Body of pancreas (tissue), 4 donors: ENCODE data around the gene SH3RF2. TPM values are rescaled to one million over a fixed set of nuclear protein-coding genes. Genes with fewer than 3 reads are reported as not detected.

Experiments used
- ATAC-seq: fragments of 150-250 bp; one replicate; pipeline ENCODE4 v1.9.1; 2016
- DNase-seq, 4 donors: peaks; one replicate each; pipeline ENCODE4 v3.0.0-alpha.2; 2019
- H3K27ac ChIP-seq, 4 donors: fragments of 200-600 bp; sonication (generic); 1 replicate in 3 of 4; 2 replicates in 1 of 4; pipeline versions ENCODE4 v1.5.1 to v1.6.1; 2016 to 2019; ENCODE audit warnings: mild to moderate bottlenecking in 1 of 4, mixed read lengths in 1 of 4, moderate library complexity in 1 of 4
- H3K27me3 ChIP-seq, 2 donors: fragments of 200-600 bp; sonication (generic); one replicate each; pipeline ENCODE4 v1.6.0; 2016; ENCODE audit warnings: mild to moderate bottlenecking in 1 of 2
- H3K36me3 ChIP-seq, 2 donors: fragments of 200-600 bp; sonication (generic); replicated peaks in 1 of 2; 2 replicates each; pipeline ENCODE4 v1.5.1; 2016; ENCODE audit warnings: low read depth in 2 of 2; ENCODE audit not compliant: insufficient read depth in 1 of 2
- H3K4me1 ChIP-seq: fragments of 200-600 bp; sonication (generic); one replicate; pipeline ENCODE4 v1.6.0; 2016
- H3K4me3 ChIP-seq, 2 donors: fragments of 200-600 bp; sonication (generic); 1 replicate in 1 of 2; 2 replicates in 1 of 2; pipeline ENCODE4 v1.5.1; 2016 to 2019
- H3K9me3 ChIP-seq, 3 donors: fragments of 200-600 bp; sonication (generic); 1 replicate in 2 of 3; 2 replicates in 1 of 3; pipeline ENCODE4 v1.5.1; 2016
- POLR2A ChIP-seq, 3 donors: fragments of 450-650 bp; IDR thresholded peaks; one replicate each; pipeline ENCODE4 v1.6.1; 2016; ENCODE audit warnings: antibody characterized with exemption in 3 of 3, mild to moderate bottlenecking in 2 of 3
- WGBS, 2 donors: methylation state at CpG; one replicate each; pipeline ENCODE4 v1.1.5; 2017; 5-methylcytosine and 5-hydroxymethylcytosine counted together
- intact Hi-C: fragments of 100-400 bp; cut with DNase I; formaldehyde crosslinking; loops from one replicate; pipeline ENCODE4 v1.15.1; 2023
- total RNA-seq, 2 donors: library from RNA; depleted of rRNA; stranded (reverse); fragments of >200 nt; gene quantifications; one replicate each; pipeline ENCODE4 v1.1.0, GENCODE V29; 2016
- TF ChIP-seq, protein P1 (sequence below), 7 experiments: fragments of 450-650 bp in 4 of 7; fragments of 200-600 bp in 3 of 7; sonication (generic) in 3 of 7; IDR thresholded peaks; one replicate each; pipeline ENCODE4 v1.5.1; 2016 to 2019; ENCODE audit warnings: antibody characterized with exemption in 7 of 7

SH3RF2 gene
- total RNA-seq, 2 donors from 2014 or later = 14.8 to 25.7 TPM

DNA sequence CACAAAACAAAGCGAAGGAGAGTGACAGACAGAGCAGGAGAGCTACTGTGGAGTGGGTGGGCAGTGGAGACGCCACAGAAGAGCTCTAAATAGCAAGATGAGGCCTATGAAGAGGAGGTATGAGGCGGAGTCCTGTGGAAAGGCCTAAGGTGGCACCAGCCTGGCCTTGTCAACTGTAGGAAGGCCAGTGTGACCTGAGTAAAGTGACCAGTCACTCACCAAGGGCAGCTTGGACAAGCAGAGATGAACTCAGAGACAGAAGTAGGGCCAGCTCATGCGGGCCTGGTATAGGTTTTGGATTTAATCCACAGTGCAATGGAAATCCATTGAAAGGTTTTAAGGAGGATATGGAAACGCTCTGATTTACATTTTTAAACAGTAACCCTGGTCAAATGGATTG is 23.8 kb upstream of the SH3RF2 start:
- no peak overlapping the region for H3K27ac ChIP-seq
- 88 to 89% methylated on average over 5 of the region's 5 CpGs for WGBS, 2 donors
- no peaks in the 10 kb centered on the region for H3K36me3 ChIP-seq
- TF ChIP-seq, protein P1, sequence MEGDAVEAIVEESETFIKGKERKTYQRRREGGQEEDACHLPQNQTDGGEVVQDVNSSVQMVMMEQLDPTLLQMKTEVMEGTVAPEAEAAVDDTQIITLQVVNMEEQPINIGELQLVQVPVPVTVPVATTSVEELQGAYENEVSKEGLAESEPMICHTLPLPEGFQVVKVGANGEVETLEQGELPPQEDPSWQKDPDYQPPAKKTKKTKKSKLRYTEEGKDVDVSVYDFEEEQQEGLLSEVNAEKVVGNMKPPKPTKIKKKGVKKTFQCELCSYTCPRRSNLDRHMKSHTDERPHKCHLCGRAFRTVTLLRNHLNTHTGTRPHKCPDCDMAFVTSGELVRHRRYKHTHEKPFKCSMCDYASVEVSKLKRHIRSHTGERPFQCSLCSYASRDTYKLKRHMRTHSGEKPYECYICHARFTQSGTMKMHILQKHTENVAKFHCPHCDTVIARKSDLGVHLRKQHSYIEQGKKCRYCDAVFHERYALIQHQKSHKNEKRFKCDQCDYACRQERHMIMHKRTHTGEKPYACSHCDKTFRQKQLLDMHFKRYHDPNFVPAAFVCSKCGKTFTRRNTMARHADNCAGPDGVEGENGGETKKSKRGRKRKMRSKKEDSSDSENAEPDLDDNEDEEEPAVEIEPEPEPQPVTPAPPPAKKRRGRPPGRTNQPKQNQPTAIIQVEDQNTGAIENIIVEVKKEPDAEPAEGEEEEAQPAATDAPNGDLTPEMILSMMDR (IDR thresholded peaks at IDR 0.05) = no peak
- no peak for TF ChIP-seq POLR2A (IDR thresholded peaks at IDR 0.05)
- no peaks in the 10 kb centered on the region for H3K4me1 ChIP-seq
- no peaks in the 10 kb centered on the region for H3K9me3 ChIP-seq
- no peaks in the 10 kb centered on the region for H3K27me3 ChIP-seq
- intact Hi-C loops = no loop called here
- H3K4me3 ChIP-seq = no peak overlapping the region
- ATAC-seq (no peak), DNase-seq (no peak)

DNA sequence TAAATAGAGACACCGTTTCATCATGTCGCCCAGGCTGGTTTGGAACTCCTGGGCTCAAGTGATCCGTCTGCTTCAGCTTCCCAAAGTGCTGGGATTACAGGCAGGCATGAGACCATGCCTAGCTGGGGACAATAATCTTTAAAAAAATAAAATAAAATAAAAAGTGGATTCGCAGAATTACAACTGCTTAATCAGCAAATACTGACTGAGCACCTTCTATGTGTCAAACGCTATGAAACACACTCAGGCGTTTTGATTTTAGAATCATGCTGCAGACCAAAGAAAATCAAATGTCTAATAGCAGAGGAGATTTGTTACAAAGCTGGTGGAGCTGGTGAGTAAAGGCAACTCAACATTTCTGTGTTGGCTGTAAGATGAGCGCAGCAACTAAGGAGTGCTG is 22.7 kb upstream of the SH3RF2 start:
- intact Hi-C loops = no loop called here
- ATAC-seq (no peak), DNase-seq (no peak)
- TF ChIP-seq, protein P1 (IDR thresholded peaks at IDR 0.05) = no peak
- no peak for TF ChIP-seq POLR2A (IDR thresholded peaks at IDR 0.05)
- Histone ChIP-seq H3K27me3 (no peaks in the 10 kb centered on the region), H3K9me3 (no peaks in the 10 kb centered on the region), H3K27ac (no peak overlapping the region), H3K4me1 (no peaks in the 10 kb centered on the region), H3K4me3 (no peak overlapping the region), H3K36me3 (no peaks in the 10 kb centered on the region)
- WGBS, 2 donors = 90% methylated on average over 7 of the region's 7 CpGs

DNA sequence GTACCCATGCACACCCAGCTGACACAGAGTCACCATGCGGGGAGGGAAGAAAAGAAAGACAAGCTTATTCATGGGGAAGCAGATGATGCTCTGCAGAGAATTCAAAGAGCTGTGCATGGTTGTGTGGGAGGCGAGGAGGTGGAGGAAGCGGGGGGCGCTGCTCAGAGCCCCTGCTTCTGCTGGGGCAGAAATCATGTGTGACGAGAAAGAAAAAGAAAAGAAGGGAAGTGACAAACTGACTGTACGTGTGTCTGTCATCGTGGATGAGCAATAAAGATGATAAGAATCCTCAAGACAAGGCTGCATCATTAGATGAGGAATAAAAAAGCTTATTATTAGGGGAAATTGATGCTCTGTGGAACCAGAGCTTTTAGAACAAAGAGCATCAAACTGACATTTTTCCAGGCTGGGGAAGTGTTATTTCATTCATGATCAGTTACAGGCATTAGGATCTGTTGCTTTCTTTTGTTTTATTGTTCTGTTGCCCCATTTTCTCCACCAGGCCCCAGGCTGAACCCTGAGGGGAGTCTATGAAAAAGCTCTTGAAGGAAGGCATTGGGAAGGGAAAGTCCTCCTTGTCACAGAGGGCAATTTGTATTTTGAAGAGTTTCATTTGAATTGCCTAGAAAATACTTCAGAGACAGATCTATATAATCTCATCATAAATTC is 20.3 kb upstream of the SH3RF2 start:
- Histone ChIP-seq H3K4me1 (no peaks in the 10 kb centered on the region), H3K36me3 (no peaks in the 10 kb centered on the region), H3K27me3 (no peaks in the 10 kb centered on the region), H3K27ac (no peak overlapping the region), H3K4me3 (no peak overlapping the region), H3K9me3 (no peaks in the 10 kb centered on the region)
- no peak for DNase-seq
- WGBS, 2 donors = 84 to 89% methylated on average over 7 of the region's 7 CpGs
- ATAC-seq = no peak
- intact Hi-C loops = no loop called here
- no peak for TF ChIP-seq POLR2A (IDR thresholded peaks at IDR 0.05)
- TF ChIP-seq, protein P1 (IDR thresholded peaks at IDR 0.05) = no peak

DNA sequence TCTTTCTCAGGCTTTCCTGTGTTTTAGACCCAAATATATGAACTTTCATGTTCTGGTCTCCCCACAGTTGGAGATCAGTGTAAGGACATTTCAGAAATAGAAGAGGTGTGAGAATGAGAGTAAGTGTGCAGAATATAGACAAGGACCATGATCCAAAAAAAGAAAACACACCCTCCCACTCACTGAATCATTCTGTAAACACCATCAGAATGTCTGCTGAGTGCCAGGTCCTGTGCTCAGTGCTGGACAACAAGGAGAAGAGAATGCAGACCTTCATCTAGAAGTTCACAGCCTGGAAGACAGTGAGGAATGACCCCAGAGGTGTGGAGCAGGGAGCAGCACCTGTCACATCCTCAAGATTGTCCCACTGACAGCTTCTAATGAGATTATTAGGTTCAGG is 19.1 kb upstream of the SH3RF2 start:
- TF ChIP-seq POLR2A (IDR thresholded peaks at IDR 0.05) = no peak
- TF ChIP-seq, protein P1 (IDR thresholded peaks at IDR 0.05) = no peak
- ATAC-seq = no peak
- H3K27me3 ChIP-seq = no peaks in the 10 kb centered on the region

DNA sequence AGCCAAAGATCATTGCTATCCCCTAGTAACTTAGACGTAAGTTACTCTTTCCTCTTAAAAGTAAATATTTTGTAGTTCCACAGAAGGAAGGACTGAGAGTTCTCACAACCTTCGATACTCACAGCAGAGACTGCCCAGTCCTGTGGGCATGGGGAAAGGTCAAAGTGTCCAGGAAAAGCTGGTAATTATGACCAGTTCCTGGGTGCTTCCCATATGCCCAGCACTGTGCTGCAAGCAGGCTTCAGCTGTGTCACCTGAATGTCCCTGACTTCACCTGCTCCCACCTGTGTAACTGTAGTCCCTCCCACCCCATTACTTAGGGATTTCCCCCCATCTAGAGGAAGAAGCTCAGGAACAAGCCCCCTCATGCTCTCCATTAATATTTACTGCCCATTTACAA is 18.0 kb upstream of the SH3RF2 start:
- ATAC-seq = no peak
- Histone ChIP-seq H3K27me3 (no peaks in the 10 kb centered on the region), H3K4me3 (no peak overlapping the region), H3K4me1 (no peaks in the 10 kb centered on the region), H3K9me3 (no peaks in the 10 kb centered on the region), H3K36me3 (no peaks in the 10 kb centered on the region), H3K27ac (no peak overlapping the region)
- WGBS, 2 donors = 85% methylated on average over 2 of the region's 2 CpGs
- intact Hi-C loops = no loop called here
- TF ChIP-seq, protein P1 (IDR thresholded peaks at IDR 0.05) = no peak
- no peak for TF ChIP-seq POLR2A (IDR thresholded peaks at IDR 0.05)
- DNase-seq = no peak

More for the DNA sequence above, 19.1 kb upstream of the SH3RF2 start:
- H3K27ac ChIP-seq = no peak overlapping the region
- no peak for DNase-seq
- no peaks in the 10 kb centered on the region for H3K36me3 ChIP-seq
- no peaks in the 10 kb centered on the region for H3K4me1 ChIP-seq
- no peak overlapping the region for H3K4me3 ChIP-seq
- no peaks in the 10 kb centered on the region for H3K9me3 ChIP-seq
- intact Hi-C loops = no loop called here
